GM21423 (cell line): ENCODE measurements around the gene FAM168A.

Experiments used
- ATAC-seq: cut with Tn5 transposase; IDR thresholded peaks from one replicate; pipeline ENCODE4 v1.9.1; 2021; ENCODE audit warnings: mild to moderate bottlenecking, moderate library complexity; ENCODE audit not compliant: unreplicated experiment

FAM168A gene

GRCh38 chr11:73355109-73355508 is 242.8 kb downstream of the FAM168A start:
- no peak for ATAC-seq

GRCh38 chr11:73353422-73353821 is 244.5 kb downstream of the FAM168A start:
- ATAC-seq = no peak

- ATAC-seq = no peak
Observed at GRCh38 chr11:73350908-73351636, 246.8 kb downstream of the FAM168A start.
